H1 (cell line): ENCODE data around the gene FXN.

Experiments used
- CBX5 ChIP-seq: fragments of 300-800, 300-1000 bp; sonication (generic); IDR thresholded peaks from 2 replicates; pipeline ENCODE4 v1.7.1; 2016; ENCODE audit warnings: antibody characterized with exemption, low read length, low read depth
- EZH2 ChIP-seq: fragments of 200-600 bp; sonication (generic); IDR thresholded peaks from 2 replicates; pipeline ENCODE4 v1.7.1; 2012; ENCODE audit warnings: low read depth, mild to moderate bottlenecking, moderate library complexity, low read length, inconsistent platforms; ENCODE audit not compliant: severe bottlenecking
- JUN ChIP-seq: IDR thresholded peaks from 2 replicates; pipeline ENCODE4 v1.6.1; 2011; ENCODE audit warnings: low read depth, mild to moderate bottlenecking, improper control_type of control experiment, low read length
- POLR2A ChIP-seq, 2 experiments: IDR thresholded peaks; 1 replicate in 1 of 2; 2 replicates in 1 of 2; pipeline ENCODE4 v1.6.1; 2011; ENCODE audit warnings: low read depth in 2 of 2, low read length in 2 of 2, mild to moderate bottlenecking in 2 of 2; ENCODE audit errors: control extremely low read depth in 1 of 2

GRCh38 chr9:69086312-69086711 lies 50.8 kb downstream of the FXN start:
- TF ChIP-seq CBX5 (no peak), POLR2A (IDR thresholded peaks at IDR 0.05; ENCODE audit: control extremely low read depth in 1 of 2, low read depth in 2 of 2, low read length in 2 of 2) (no peak), EZH2 (no peak), JUN (no peak)
